DLD1 (cell line): ENCODE measurements around the gene GATA2.

Source experiments
- in situ Hi-C: cut with HindIII; loops from 2 replicates; pipeline ENCODE4 v1.10.0; 2017; ENCODE audit warnings: low sequenced_read_pairs

The GATA2 gene

DNA sequence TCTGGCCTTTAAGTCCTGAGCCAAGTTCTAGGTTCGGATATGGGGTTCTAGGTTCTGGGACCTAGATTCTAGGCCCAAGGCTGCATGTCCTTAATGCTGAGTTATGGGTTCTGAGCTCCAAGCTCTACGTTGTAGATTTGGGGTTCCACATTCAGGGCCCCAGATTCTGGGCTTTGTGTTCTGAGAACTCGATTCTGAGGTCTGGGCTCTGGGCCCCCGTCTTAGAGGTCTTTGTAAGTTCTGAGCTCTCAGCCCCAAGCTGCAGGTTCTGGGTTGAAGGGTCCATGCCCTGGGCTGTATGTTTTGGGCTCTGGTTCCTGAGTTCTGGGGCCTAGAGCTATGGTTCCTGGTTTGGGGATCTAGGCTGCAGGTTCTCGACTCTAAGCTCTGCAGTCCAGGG is 16.3 kb downstream of the GATA2 start:
- in situ Hi-C loops, result no loop called here

DNA sequence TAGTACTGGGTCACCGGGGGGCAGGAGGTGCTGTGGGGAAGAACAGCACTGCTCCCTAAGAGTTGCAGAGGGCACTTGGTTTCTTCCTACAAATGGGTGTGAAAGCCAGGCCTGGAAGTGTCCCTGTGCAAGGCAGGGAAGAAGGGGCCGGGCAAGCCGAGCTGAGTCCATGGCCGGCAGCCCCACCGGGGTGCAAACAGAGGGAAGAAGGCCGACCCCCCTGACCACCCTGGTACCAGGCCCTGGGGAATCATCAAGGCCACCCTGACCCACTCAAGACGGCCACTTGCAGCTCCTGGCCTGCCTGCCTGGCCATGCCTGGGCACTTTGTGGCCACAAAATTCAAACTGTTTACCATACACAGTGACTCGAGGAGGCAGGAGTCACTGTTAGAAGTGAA is 17.6 kb downstream of the GATA2 start:
- in situ Hi-C loops, result no loop called here

DNA sequence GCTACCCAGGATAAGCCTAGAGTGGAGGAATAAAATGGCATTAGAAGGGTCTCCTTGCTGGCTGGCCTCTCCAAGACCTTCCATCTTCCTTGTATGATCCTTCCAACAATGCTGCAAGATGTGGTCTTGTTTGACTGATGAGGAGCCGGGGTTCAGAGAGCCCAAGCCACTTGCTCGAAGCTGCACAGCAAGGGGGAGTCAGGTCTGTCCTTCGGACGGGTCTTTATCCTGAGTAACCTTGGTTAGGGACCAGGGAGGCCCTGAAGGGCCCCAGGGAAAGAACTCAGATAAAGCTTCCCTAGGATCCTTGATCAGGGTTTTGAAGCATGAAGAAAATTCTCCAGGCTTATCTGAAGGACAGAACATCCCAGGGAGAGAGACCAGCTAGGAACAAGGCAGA is 19.3 kb downstream of the GATA2 start:
- in situ Hi-C loops, result no loop called here

DNA sequence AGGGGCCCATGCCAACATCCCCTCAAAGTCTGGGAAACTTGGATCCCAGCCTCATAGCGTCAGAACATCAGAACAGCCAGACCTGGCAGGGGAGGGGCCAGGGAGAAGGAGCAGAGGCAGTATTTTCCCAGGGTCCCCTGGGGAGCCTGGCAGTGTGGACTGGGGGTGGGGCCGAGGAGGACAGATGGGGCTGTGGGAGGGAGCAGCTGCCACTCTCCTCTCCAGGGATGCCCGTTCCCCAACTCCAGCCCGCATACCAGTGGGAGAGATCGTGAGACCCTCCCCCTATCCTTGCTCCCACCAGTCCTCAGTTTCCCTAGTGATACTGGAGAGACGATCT is 19.9 kb downstream of the GATA2 start:
- in situ Hi-C loops, result no loop called here

DNA sequence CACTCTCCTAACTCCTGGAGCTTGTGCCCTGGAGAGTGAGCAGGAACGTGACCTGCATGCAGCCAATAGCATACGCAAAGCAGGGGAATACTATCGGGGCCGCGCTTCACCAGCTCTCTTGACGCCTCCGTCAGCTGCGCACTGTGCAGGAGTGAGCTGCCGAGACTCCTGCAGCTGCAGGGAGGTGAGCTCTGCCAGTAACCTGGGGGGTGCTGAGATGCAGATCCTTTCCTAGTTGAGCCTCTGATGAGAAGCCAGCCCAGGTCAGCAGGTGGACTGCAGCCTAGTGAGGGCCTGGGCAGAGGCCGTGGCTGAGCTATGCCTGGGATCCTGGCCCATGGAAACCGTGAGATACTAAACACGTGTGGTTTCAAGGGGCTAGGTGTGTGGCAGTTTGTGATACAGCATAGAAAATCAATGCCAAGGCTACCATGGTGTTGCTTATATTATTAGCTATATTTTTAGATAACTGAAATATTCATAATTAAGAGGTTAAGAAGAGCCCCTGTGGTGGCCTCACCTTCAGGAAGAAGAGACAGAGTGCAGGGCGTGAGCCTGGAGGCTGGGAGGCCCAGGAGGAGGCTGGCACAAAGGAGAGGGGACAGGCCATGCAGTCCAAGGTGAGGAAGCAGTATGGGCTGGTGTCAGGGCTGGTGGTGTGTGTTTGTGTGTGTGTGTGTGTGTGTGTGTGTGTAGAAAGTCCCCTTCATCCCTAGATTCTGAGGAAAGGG is 20.4 kb downstream of the GATA2 start:
- in situ Hi-C loops, result no loop called here

DNA sequence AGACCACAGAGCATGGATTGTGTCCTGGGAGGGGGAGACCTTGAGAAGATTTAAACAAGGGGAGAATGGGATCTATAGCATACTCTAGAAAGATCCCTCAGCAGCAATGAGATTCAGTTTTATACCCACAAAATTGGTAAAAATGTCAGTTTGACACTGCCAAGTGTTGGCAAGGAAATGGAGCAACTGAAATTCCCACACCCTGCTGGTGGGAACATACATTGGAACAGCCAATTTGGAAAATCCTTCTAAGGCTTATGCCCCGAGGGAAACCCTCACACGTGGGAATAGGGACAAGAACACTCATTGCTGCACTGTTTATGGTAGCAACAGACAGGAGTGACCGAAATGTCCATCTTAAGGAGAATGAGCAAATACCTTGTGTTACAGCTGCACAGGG is 21.3 kb downstream of the GATA2 start:
- in situ Hi-C loops, result no loop called here

DNA sequence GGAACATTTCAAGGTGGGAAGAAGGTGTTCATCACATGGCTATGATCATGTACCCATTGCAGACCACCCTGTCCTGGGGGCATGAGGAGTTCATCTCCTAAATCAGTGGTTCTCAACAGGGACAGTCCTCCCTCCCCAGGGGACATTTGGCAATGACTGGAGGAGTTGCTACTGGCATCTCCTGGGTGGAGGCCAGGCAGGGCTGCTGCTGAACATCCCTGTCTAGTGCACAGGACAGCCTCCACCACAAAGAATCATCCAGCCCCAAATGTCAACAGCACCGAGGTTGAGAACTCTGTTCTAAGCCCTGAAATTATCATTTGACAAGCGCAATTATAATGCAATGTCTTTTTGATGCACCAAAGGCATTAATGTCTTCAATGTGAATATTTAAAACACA is 21.9 kb downstream of the GATA2 start:
- in situ Hi-C loops, result no loop called here

DNA sequence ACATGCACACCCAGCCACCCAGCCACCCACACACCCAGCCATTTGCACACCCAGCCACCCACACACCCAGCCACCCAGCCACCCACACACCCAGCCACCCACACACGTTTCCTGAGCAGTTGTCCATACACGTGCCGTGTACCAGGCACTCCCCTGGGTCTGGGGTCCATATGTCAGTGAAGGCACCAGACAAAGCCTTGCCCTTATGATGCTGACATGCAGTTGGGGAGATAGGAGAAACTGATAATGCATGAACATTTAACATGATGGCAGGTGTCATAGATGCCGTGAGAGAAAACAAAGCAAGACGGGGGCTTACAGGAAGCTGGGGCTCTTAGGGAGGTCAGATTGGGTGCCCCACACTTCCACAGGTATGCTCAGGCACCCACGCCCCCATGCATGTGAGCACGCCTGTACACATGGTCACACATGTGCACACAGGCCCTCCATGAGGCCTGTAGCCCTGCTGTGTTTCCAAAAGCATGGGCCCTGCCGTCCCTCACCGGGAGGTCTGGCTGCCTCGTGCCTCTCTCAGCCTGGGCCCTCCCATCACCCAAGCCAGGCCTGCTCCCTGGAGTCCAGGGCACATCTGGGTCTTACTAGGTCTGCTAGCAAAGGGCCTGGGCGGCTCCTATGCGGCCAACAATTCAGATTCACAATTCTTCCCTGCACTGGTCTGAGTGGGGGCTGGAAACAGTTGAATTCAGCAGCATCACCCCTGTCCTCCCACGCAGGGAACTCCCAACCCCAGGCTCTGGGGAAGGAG is 22.7 kb downstream of the GATA2 start:
- in situ Hi-C loops, result no loop called here

DNA sequence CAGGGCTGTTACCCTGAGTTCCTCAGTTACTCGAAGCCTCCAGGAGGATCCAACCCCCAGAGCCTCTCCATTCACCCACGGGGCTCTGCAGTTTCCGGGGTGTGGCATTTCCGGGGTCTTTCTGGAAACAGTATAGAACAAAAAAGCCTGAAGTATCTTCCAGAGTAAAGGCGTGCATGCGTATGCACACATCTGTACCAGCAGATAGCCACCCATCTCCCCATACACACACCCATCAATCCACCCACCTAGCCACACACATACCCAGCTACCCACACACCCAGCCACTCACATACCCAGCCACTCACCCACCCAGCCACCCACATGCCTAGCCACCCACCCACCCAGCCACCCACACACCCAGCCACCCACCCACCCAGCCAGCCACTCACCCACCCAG is 23.4 kb downstream of the GATA2 start:
- in situ Hi-C loops, result no loop called here

DNA sequence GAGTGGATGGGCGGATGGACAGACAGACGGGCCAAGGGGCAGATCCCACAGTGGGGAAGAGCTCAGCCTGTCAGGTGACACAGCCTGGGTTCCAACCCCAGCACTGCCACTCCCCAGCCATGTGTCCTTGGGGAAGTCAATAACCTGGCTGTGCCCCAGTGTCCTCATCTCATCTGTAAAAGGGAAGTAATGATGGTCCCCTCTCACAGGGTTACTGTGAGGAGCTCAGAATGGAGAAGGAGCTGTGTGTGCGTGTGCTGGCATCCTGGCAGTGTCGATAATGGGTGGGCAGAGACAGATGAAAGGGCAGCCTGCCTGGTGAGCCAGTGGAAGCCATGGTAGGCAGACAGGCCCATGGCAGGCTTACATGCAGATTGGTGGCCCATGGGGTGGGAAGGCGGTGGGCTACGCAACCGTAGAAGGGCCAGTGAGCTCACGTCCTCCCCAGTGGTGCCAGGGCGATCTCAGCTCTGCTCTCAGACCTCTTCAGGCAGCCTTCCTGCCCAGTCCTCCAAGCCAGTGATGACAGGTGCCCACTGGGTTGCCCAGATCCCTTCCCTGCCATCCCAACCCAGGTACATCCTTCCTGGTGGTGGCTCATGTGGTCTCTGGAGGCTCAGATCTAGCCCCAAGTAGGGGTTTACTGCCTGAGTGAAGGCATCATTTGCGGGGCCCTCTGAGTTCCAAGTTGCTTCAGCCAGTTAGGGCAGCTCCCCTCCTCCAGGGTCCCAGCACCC is 24.0 kb downstream of the GATA2 start:
- in situ Hi-C loops, result no loop called here

DNA sequence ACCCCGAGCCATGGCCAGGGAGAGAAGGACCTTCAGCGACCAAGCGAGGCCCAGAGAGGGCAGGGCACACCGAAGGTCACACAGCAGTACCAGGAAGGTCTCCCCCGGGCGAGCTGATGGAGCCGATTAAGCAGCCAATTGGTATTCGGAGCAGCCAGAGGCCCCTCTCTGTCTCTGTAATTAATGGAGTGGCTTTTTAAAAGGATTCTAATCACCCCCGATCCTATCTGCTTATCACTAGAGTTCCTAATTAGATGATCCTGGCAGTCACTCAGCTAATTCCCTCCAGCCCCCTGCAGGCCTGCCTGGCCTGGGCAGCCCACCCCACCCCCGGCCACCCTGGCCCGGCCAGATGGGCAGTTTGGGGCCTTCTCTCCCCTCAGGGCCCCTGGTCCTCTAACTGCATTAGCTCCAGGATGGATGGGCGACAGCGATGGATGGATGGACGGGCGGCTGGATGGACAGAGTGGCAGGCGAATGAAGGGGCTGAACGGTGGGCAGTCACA is 24.7 kb downstream of the GATA2 start:
- in situ Hi-C loops, result no loop called here

DNA sequence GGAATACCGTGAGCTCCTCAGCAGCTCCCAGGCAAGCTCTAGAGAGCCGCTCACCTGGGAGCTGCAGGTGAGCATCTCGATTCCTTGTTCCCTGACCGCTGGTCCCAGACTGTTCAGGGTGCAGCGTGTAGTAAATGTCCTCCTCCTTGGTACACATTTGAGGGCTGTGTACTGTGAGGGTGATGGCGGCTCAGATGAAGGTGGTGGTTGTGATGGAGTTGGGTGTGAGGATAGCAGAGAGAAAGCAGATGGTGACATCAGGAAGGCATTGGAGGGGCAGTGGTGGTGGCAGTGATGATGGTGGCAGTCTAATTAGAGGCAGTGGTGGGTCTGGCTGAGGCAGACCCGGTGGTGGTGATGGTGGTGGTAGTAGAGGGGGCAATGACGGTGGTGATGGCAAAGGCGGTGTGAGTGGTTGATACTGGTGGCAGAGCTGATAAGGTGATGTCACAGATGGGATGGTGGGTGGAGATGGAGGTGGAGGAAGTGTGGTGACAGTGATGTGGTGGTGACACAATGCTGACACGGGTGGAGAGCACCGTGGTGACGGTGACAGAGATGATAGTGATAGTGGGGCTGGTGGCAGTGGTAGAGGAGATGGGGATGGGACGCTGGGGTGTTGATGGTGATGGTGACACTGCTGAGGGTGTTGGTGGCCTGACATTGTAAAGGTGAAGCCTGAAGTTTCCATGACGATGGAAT is 26.0 kb downstream of the GATA2 start, which contains the start of gene DNAJB8:
DNAJB8 (minus strand) TSS at position 51 of the 702 bp plus-strand sequence. CDS start 3,645 bp downstream, outside the sequence.
- in situ Hi-C loops, result no loop called here

DNA sequence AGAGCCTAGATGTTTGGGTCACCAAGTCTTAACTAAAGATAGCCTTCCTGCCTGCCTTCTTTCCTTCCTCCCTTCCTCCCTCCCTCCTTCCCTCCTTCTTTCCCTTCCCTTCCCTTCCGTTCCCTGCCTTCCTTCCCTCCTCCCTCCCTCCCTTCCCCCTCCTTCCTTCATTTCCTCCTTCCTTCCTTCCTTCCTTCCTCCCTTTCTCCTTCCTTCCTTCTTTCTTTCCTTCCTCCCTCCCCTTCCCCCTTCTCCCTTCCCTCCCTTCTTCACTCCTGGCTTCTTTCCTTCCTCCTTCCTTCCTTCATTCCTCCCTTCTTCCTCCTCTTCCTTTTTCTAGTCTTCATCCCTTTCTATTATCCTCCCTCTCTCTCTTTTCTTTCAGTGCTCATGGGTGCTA is 28.3 kb downstream of the GATA2 start:
- in situ Hi-C loops, result no loop called here

DNA sequence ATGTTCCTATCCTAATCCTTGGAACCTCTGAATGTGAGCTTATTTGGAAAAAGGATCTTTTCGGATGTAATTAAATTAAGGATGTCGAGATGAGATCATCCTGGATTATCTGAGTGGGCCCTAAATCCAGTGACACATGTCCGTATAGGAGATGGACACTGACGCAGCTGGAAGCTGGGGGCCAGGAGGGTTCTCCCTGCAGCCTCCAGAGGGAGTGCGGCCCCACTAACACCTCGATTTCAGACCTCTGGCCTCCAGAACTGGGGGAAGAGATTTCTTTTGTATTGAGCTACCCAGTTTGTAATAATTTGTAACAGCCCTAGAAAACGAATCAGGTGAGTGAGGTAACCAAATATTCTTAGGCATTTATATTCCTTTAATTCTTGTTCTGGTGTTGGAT is 28.8 kb downstream of the GATA2 start:
- in situ Hi-C loops, result no loop called here

DNA sequence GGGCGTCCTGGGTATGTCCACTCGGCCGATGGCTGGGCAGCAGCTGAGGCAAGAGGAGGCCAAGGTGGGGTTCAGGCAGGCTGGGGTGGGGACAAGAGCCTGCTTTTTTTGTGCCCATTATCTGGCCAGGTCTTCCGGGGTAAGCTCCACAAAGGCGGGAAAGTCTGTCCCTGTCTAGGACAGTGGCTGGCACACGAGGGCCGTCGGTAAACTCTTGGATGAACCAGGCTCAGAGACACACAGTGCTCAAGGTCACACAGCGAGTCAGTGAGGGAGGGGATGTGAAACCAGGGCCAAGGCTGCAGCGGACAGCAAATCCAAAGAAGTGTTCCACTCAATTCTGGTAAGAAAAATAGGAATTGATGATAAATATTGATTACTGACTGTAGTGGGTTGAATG is 29.2 kb downstream of the GATA2 start:
- in situ Hi-C loops, result no loop called here

DNA sequence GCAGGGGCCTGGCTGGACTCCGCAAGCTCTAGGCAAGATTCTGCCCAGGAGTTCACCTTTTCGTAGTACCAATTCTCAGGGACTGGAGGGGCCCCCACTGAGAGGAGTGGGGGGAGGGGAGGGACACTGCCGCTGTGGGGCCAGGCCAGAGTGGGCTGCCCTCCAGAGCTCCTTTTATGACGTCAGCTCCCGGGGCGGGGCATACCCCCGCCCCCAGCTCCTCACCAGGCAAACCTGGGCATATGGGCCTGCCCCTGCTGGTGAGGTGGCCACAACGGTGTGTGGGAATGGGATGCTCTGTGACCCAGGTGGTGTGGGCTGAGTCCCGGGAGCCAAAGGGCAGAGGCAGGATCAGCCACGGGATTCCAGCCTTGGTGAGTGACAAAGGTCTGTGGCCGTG is 29.6 kb downstream of the GATA2 start:
- in situ Hi-C loops, result no loop called here

DNA sequence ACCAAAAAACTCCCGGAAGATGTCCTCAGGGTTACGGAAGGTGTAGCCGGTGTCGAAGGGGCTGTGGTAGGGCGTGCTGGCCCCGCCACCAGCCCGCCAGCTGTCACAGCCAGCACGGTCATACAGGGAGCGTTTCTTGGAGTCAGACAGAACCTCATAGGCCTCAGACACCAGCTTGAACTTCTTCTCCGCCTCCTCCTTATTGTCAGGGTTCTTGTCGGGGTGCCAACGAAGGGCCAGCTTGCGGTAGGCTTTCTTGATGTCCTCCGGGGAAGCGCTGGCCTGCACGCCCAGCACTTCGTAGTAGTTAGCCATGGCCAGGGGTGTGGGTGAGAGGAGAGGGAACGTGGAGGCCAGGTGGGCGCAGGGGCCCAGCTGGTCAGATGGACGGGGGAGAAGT is 30.1 kb downstream of the GATA2 start:
- in situ Hi-C loops, result no loop called here

DNA sequence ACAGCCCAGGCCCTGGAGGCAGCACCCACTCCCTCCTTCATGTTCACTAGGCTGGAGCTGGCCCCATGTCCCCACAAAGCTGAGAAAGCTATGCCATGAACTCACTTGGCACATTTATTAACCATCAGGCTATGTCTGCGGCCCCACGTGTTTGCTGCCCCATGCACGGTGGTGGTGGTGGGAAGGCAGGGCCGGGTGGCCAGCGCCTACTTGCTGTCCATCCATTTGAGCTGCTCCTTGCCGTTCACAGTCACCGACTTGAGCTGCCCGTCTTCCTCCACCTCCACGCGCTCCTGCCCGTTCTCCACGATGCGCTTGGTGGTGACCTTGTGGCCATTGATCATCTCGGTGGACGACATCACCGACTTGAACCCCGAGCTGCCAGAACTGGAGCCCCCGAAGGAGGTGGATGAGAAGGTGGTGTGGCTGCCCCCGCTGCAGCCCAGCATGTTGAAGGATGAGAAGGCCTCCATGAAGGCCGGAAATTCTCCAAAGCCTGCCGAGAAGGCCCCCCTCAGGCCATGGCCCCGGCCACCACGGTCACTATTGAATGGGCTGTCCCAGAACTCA is 30.6 kb downstream of the GATA2 start:
- in situ Hi-C loops, result no loop called here

DNA sequence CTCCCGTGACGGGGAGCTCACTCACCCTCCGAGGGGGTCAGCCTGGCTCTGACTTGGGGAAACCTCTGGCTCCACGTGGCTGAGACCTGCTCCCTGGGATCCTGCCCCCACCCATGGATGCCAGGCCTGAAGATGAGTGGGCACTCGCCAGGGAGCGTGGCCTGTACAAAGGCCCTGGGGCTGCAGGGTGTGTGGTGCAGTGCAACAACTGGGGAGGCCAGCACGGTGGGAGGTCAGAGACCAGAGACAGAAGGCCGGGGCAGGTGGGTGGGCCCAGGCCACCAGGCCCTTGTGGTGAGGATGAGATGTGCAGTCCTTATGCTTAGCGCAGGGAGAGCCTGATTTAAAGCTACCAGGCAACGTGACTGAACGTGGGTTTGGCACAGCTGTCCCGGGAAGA is 31.3 kb downstream of the GATA2 start:
- in situ Hi-C loops, result no loop called here

DNA sequence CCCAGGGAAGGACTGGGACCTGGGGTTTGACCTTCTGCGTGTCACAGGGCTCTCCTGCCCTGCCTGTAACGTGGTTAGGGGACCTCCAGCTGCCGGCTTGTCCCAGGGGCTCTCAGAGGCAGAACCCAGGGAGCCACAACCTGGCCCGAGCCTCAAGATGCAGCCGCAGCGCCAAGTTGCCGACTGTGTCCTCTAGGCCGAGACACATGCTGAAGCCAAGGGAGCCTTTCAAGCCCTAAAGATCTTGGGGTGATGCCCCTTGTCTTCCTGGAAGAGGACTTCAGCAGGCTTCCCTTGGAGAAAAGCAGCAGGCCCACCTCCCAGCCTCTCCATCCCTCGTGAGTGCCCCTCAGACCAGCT is 33.6 kb downstream of the GATA2 start:
- in situ Hi-C loops, result no loop called here
